ENCODE measurements around the gene TF.

DNA sequence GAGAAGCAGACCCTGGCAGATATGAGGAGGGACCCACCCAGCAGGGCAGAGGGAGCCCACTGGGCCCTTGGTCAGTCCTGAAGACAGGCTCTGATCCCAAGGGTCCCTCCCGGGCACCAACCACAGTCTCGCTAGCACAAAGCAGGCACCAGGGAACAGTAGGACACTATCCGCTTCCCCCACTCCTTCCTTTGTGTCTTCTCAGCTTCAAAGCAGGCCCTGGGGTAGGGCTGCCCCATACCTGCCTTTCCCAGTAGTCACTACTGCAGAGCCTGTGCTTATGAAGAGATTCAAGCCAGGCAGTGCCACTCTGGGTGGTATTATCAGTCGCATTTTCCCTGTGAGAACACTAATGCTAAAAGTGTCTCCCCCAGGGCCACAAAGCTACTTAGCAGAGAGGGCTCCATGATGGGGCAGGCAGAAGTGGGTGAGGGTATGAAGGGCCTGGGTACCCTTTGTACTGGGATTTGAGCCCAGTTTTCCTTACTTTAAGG, 92.2 kb downstream of the TF start:
- TF ChIP-seq CTCF (IDR thresholded peaks at IDR 0.05) (no peak), POLR2A (IDR thresholded peaks at IDR 0.05) (no peak)
